Measurements from ENCODE around the gene ENG.
"Not testable (repeated sequence)": the region's sequence is repeated elsewhere in the genome, so short reads cannot be mapped to it uniquely, and the experiment has no call there.

Gene ENG

GRCh38 chr9:127788337-127789011 lies 66.0 kb downstream of the ENG start:
- no peak for ATAC-seq
- Mint-ChIP-seq H3K27ac (peak overlapping the region; percentile 48), H3K36me3 (peaks cover 50% of the 10 kb centered on the region), H3K9me3 (no peaks in the 10 kb centered on the region), H3K4me3 (peak overlapping the region; percentile 15), H3K27me3 (no peaks in the 10 kb centered on the region), H3K4me1 (peaks cover 61% of the 10 kb centered on the region)

- Mint-ChIP-seq H3K27me3 (no peaks in the 10 kb centered on the region), H3K4me1 (peaks cover 67% of the 10 kb centered on the region), H3K4me3 (peak overlapping the region; percentile 97), H3K27ac (peak overlapping the region; percentile 92), H3K9me3 (no peaks in the 10 kb centered on the region), H3K36me3 (peaks cover 46% of the 10 kb centered on the region)
- ATAC-seq, result no peak
Measured at GRCh38 chr9:127786773-127787104, 67.7 kb downstream of the ENG start.

GRCh38 chr9:127785933-127786772 lies 68.3 kb downstream of the ENG start, which contains the start of gene CDK9:
TSS of gene CDK9 (plus strand) at chr9:127786034. CDS start at chr9:127786149, 115 bp downstream.
- H3K27ac Mint-ChIP-seq, result peak within 1 kb of the TSS; percentile 99
- H3K36me3 Mint-ChIP-seq, result peaks cover 43% of the 10 kb centered on the region
- peaks cover 73% of the 10 kb centered on the region for H3K4me1 Mint-ChIP-seq
- ATAC-seq, result peak; percentile 84
- peak within 1 kb of the TSS; percentile 97 for H3K4me3 Mint-ChIP-seq
- no peaks in the 10 kb centered on the region for H3K9me3 Mint-ChIP-seq
- no peaks in the 10 kb centered on the region for H3K27me3 Mint-ChIP-seq

- peak; percentile 74 for ATAC-seq
- Mint-ChIP-seq H3K4me3 (peak overlapping the region; percentile 97), H3K4me1 (peaks cover 73% of the 10 kb centered on the region), H3K36me3 (peaks cover 37% of the 10 kb centered on the region), H3K27me3 (no peaks in the 10 kb centered on the region), H3K27ac (peak overlapping the region; percentile 99), H3K9me3 (no peaks in the 10 kb centered on the region)
Measured at GRCh38 chr9:127785023-127785932, 69.2 kb downstream of the ENG start.

- peak overlapping the region; percentile 85 for H3K4me3 Mint-ChIP-seq
- H3K9me3 Mint-ChIP-seq, result no peaks in the 10 kb centered on the region
- H3K36me3 Mint-ChIP-seq, result peaks cover 22% of the 10 kb centered on the region
- H3K27me3 Mint-ChIP-seq, result no peaks in the 10 kb centered on the region
- peak overlapping the region; percentile 99 for H3K27ac Mint-ChIP-seq
- H3K4me1 Mint-ChIP-seq, result peaks cover 77% of the 10 kb centered on the region
- peak; percentile 3 for ATAC-seq
Measured at GRCh38 chr9:127783111-127784008, 71.1 kb downstream of the ENG start.

GRCh38 chr9:127781806-127782205 lies 72.7 kb downstream of the ENG start:
- no peak for ATAC-seq
- H3K27me3 Mint-ChIP-seq, result no peaks in the 10 kb centered on the region
- H3K4me1 Mint-ChIP-seq, result peaks cover 70% of the 10 kb centered on the region
- peak overlapping the region; percentile 92 for H3K27ac Mint-ChIP-seq
- H3K36me3 Mint-ChIP-seq, result peaks cover 18% of the 10 kb centered on the region
- no peaks in the 10 kb centered on the region for H3K9me3 Mint-ChIP-seq
- no peak overlapping the region for H3K4me3 Mint-ChIP-seq

GRCh38 chr9:127780909-127781308 lies 73.5 kb downstream of the ENG start:
- H3K4me3 Mint-ChIP-seq, H3K9me3 Mint-ChIP-seq, H3K27me3 Mint-ChIP-seq, ATAC-seq: not testable (repeated sequence)
- H3K4me1 Mint-ChIP-seq, result peaks cover 72% of the 10 kb centered on the region
- H3K36me3 Mint-ChIP-seq, result peaks cover 12% of the 10 kb centered on the region
- H3K27ac Mint-ChIP-seq, result peak overlapping the region; percentile 92

- Mint-ChIP-seq H3K27me3 (no peaks in the 10 kb centered on the region), H3K36me3 (peaks cover 12% of the 10 kb centered on the region), H3K4me3 (no peak overlapping the region), H3K9me3 (no peaks in the 10 kb centered on the region), H3K27ac (peak overlapping the region; percentile 92), H3K4me1 (peaks cover 72% of the 10 kb centered on the region)
- no peak for ATAC-seq
Measured at GRCh38 chr9:127780126-127780885, 74.2 kb downstream of the ENG start.

GRCh38 chr9:127779136-127779981 lies 75.1 kb downstream of the ENG start:
- no peaks in the 10 kb centered on the region for H3K9me3 Mint-ChIP-seq

GRCh38 chr9:127778280-127779135 lies 76.0 kb downstream of the ENG start, which contains the start of gene SH2D3C:
TSS of gene SH2D3C (minus strand) at chr9:127778666. CDS start at chr9:127778627, 39 bp downstream.
- H3K9me3 Mint-ChIP-seq, result no peaks in the 10 kb centered on the region
- H3K27ac Mint-ChIP-seq, result peak within 1 kb of the TSS; percentile 92
- peaks cover 70% of the 10 kb centered on the region for H3K4me1 Mint-ChIP-seq
- peaks cover 21% of the 10 kb centered on the region for H3K36me3 Mint-ChIP-seq
- peak within 1 kb of the TSS; percentile 95 for H3K4me3 Mint-ChIP-seq
- no peaks in the 10 kb centered on the region for H3K27me3 Mint-ChIP-seq
- peak; percentile 71 for ATAC-seq

More at GRCh38 chr9:127779136-127779981, 75.1 kb downstream of the ENG start:
- Mint-ChIP-seq H3K27me3 (no peaks in the 10 kb centered on the region), H3K4me1 (peaks cover 70% of the 10 kb centered on the region), H3K4me3 (peak overlapping the region; percentile 95), H3K36me3 (peaks cover 13% of the 10 kb centered on the region), H3K27ac (peak overlapping the region; percentile 92)
- peak; percentile 86 for ATAC-seq

- Mint-ChIP-seq H3K27me3 (no peaks in the 10 kb centered on the region), H3K36me3 (peaks cover 28% of the 10 kb centered on the region), H3K9me3 (no peaks in the 10 kb centered on the region), H3K4me1 (peaks cover 68% of the 10 kb centered on the region), H3K4me3 (peak overlapping the region; percentile 95), H3K27ac (peak overlapping the region; percentile 92)
- ATAC-seq, result no peak
Measured at GRCh38 chr9:127777368-127777980, 77.0 kb downstream of the ENG start.

- peaks cover 71% of the 10 kb centered on the region for H3K4me1 Mint-ChIP-seq
- no peaks in the 10 kb centered on the region for H3K27me3 Mint-ChIP-seq
- peak overlapping the region; percentile 95 for H3K4me3 Mint-ChIP-seq
- peak overlapping the region; percentile 92 for H3K27ac Mint-ChIP-seq
- no peak for ATAC-seq
- H3K9me3 Mint-ChIP-seq, result no peaks in the 10 kb centered on the region
- peaks cover 28% of the 10 kb centered on the region for H3K36me3 Mint-ChIP-seq
Measured at GRCh38 chr9:127776924-127777289, 77.6 kb downstream of the ENG start.
